PFSK-1 (cell line): ENCODE measurements around the gene C8G.

Experiments used
- FOXP2 ChIP-seq: optimal IDR thresholded peaks from 2 replicates; pipeline ENCODE3; 2011; ENCODE audit warnings: borderline replicate concordance, control low read depth, inconsistent platforms; ENCODE audit not compliant: insufficient read depth; ENCODE audit errors: extremely low read length, extremely low read depth
- POLR2AphosphoS5 ChIP-seq: IDR thresholded peaks from 2 replicates; pipeline ENCODE4 v1.6.1; 2012; ENCODE audit warnings: low read depth, mild to moderate bottlenecking, control low read depth, low read length, moderate library complexity
- SIN3A ChIP-seq: IDR thresholded peaks from 2 replicates; pipeline ENCODE4 v1.6.1; 2012; ENCODE audit warnings: mild to moderate bottlenecking, low read length, moderate library complexity, borderline replicate concordance; ENCODE audit not compliant: insufficient read depth
- TAF1 ChIP-seq: IDR thresholded peaks from 2 replicates; pipeline ENCODE4 v1.6.1; 2012; ENCODE audit warnings: low read length, control low read depth, borderline replicate concordance; ENCODE audit not compliant: insufficient read depth
- TF ChIP-seq, protein P1 (sequence below), 2 experiments: IDR thresholded peaks; 2 replicates each; pipeline versions ENCODE4 v1.6.1 to v1.8.0; 2011 to 2012; ENCODE audit warnings: low read depth in 2 of 2, low read length in 2 of 2, control low read depth in 1 of 2, inconsistent platforms in 1 of 2, mild to moderate bottlenecking in 1 of 2, moderate library complexity in 1 of 2; ENCODE audit not compliant: insufficient read depth in 1 of 2

Gene C8G

DNA sequence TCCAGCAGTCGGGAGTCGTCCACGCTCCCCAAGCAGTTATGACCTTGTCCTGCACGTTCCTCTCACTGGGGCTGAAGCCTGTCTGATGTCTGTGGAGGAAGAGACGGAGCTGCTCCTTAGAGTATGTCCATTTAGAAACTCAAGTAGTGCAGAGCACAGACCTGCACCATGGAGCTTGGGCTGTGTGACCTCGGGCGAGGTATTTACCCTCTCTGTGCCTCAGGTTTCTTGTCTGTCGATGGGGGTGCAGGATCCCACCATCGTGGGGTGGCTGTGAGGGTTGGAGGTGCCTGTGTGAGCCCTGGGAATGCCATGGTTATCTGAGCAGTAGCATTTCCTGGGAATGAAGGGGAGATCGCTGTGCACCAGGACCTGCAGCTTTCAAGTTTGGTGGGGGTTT, 44.5 kb upstream of the C8G start:
- TF ChIP-seq POLR2AphosphoS5 (no peak), TAF1 (no peak), SIN3A (no peak), FOXP2 (no peak)
- TF ChIP-seq, protein P1, sequence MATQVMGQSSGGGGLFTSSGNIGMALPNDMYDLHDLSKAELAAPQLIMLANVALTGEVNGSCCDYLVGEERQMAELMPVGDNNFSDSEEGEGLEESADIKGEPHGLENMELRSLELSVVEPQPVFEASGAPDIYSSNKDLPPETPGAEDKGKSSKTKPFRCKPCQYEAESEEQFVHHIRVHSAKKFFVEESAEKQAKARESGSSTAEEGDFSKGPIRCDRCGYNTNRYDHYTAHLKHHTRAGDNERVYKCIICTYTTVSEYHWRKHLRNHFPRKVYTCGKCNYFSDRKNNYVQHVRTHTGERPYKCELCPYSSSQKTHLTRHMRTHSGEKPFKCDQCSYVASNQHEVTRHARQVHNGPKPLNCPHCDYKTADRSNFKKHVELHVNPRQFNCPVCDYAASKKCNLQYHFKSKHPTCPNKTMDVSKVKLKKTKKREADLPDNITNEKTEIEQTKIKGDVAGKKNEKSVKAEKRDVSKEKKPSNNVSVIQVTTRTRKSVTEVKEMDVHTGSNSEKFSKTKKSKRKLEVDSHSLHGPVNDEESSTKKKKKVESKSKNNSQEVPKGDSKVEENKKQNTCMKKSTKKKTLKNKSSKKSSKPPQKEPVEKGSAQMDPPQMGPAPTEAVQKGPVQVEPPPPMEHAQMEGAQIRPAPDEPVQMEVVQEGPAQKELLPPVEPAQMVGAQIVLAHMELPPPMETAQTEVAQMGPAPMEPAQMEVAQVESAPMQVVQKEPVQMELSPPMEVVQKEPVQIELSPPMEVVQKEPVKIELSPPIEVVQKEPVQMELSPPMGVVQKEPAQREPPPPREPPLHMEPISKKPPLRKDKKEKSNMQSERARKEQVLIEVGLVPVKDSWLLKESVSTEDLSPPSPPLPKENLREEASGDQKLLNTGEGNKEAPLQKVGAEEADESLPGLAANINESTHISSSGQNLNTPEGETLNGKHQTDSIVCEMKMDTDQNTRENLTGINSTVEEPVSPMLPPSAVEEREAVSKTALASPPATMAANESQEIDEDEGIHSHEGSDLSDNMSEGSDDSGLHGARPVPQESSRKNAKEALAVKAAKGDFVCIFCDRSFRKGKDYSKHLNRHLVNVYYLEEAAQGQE (IDR thresholded peaks at IDR 0.05; ENCODE audit: insufficient read depth in 1 of 2, low read depth in 2 of 2, low read length in 2 of 2) = no peak

DNA sequence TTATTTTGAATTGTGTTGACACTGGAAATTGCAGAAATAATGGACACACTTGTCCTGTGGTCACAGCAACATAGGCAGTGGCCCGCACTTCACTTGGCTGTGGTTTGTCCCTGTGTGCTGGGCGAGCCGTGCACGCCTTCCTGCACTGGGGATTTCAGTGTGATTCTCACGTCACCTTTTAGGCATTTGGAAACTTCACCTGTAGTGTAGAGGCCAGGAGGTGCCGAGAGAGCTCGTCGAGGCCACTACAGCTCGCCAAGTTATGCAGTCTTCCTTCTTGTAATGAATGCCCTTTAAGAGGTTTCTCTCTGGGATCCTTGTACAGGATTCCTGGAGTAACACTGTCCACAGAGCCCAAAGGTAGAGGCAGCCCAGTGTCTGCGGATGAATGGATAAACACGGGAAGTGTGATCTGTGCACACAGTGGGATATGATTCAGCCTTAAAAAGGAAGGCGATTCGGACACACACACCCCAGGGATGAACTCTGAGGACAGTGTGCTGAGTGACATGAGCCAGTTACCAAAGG, 44.0 kb upstream of the C8G start:
- TF ChIP-seq, protein P1 (IDR thresholded peaks at IDR 0.05; ENCODE audit: insufficient read depth in 1 of 2, low read depth in 2 of 2, low read length in 2 of 2) = no peak
- no peak for TF ChIP-seq SIN3A
- no peak for TF ChIP-seq TAF1
- TF ChIP-seq POLR2AphosphoS5 = no peak

DNA sequence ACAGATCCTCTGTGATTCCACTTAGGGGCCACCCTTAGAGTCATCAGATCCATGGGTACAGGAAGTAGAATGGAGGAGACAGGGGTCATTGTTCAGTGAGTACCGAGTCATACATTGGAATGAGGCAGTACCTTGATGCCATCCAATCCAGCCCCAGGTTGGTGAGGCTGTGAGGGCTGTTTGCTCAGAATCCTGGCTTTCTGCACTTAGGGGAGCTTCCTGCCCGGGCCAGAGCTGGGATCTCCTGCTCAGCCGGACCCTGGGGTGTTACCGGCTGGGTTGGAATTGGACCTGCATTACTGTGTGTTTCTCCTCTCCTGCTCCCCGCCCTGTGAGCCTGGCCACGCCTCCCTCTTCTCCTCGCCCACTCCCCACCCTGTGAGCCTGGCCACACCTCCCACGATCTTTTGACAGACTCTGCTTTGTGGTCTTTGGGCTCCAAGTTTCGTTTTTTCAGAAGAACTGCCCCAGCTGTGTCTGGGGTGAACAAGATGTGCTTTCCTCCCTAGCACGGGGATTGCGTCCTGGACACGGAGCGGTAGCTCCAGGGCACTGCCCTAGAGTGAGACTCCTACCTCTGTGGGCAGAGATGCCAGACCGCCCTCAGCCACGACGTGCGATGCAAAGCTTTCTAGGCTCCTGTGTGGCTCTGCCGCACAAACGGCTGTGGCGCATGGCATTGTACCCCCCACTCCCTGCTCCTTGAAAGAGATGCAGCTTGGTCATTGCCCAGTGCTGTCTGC, 43.4 kb upstream of the C8G start:
- no peak for TF ChIP-seq FOXP2
- TF ChIP-seq SIN3A = no peak
- TF ChIP-seq TAF1 = no peak
- TF ChIP-seq, protein P1 (IDR thresholded peaks at IDR 0.05; ENCODE audit: insufficient read depth in 1 of 2, low read depth in 2 of 2, low read length in 2 of 2) = no peak
- no peak for TF ChIP-seq POLR2AphosphoS5

DNA sequence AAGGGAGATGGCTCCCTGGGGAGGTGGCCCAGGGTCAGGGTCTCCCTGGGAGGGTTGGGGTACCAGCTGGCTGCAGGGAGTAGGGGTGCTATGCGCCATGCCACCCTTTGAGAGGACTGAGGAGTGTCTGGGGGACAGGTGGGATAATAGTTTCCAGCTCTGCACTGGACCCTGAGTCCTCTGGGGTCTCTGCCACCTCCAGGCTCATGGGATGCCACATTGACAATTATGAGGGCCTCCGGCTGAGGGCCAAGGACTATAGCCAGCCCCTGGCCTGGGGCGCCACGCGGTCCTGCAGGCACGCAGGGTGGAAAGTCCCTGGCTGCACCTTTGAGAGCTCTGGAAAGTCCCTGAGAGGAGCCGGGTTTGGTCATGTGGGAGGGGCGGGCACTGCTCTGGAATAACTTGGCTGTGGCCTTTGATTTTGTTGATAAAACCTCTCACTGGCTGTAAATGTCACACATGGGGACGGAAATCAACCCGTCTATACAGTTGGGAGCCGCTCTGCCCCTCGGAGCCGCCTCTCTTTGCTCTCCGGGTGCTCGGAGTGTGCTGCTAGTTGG, 42.7 kb upstream of the C8G start:
- no peak for TF ChIP-seq POLR2AphosphoS5
- no peak for TF ChIP-seq SIN3A
- no peak for TF ChIP-seq TAF1
- TF ChIP-seq, protein P1 (IDR thresholded peaks at IDR 0.05; ENCODE audit: insufficient read depth in 1 of 2, low read depth in 2 of 2, low read length in 2 of 2) = no peak
- no peak for TF ChIP-seq FOXP2
